AG09309 (cell line): Measurements from ENCODE around the gene AHSG.

Experiments
- DNase-seq: peaks from one replicate; pipeline ENCODE4 v3.0.0-alpha.2; 2010; ENCODE audit warnings: low read depth
- H3K4me3 ChIP-seq: 2 replicates; pipeline ENCODE4 v1.5.1; 2011; ENCODE audit warnings: mild to moderate bottlenecking, low read depth, low read length, moderate library complexity; ENCODE audit not compliant: control insufficient read depth
- CTCF ChIP-seq: IDR thresholded peaks from 2 replicates; pipeline ENCODE4 v1.5.1; 2011; ENCODE audit warnings: mild to moderate bottlenecking, low read depth, low read length, inconsistent platforms; ENCODE audit not compliant: insufficient read depth, control insufficient read depth; ENCODE audit errors: missing control alignments

AHSG gene

DNA sequence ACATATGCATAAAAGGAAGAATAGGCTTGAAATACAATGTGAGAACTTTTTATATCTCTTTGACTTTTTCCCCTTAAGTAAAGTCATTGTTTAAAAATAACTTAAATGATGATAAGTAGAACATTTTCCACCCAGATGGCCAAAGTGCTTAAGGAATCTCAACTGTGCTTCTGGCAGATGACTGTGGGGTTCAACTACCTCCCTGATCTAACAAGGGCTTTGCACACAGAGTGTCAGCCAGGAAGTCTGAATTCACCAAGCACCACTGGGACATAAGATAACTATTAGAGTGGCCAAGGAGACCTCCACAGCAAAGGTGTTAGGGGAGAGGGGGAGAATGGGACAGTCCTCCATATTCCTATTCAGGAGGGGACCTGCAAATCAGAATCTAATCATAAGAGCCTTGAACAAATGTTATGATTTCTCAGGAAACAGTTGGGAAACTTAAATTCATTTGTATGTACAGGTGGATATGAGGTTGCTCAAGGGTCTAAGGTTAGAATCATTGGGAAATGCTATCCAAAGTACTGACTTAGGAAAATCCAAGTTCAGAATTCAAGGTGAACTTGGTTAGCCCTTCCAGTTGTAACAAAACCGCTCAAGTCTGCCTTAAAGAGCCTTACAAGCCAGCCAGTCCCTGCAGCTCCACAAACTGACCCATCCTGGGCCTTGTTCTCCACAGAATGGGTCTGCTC, 27.1 kb downstream of the AHSG start, which contains the start of gene FETUB:
Gene FETUB, plus strand, starts transcription at position 622 of the 695 bp plus-strand sequence. Its CDS starts 62 bp downstream, at position 684.
- H3K4me3 ChIP-seq: no peak within 1 kb of the TSS
- no peak for DNase-seq

GRCh38 chr3:186640473-186640818, 27.6 kb downstream of the AHSG start:
- H3K4me3 ChIP-seq: no peak overlapping the region
- no peak for DNase-seq
- no peak for TF ChIP-seq CTCF

More for the DNA sequence above, 27.1 kb downstream of the AHSG start, which contains the start of gene FETUB:
- no peak for TF ChIP-seq CTCF

DNA sequence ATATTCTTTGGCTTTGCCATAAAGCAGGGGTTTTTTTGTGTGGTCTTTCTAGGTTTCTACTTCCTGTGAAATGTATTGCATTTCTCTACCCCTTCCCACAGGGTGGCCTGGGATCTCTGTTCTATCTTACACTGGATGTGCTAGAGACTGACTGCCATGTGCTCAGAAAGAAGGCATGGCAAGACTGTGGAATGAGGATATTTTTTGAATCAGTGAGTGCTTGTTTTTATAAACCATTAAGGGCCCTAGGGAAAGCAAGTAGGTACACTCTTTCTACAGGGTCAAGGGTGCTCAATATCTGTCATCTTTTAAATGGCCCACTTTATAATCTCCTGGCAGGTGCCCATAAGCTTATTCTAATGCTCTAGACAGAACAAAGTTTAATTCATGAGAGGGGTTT, 28.1 kb downstream of the AHSG start:
- no peak for TF ChIP-seq CTCF
- DNase-seq: no peak
- no peak overlapping the region for H3K4me3 ChIP-seq

DNA sequence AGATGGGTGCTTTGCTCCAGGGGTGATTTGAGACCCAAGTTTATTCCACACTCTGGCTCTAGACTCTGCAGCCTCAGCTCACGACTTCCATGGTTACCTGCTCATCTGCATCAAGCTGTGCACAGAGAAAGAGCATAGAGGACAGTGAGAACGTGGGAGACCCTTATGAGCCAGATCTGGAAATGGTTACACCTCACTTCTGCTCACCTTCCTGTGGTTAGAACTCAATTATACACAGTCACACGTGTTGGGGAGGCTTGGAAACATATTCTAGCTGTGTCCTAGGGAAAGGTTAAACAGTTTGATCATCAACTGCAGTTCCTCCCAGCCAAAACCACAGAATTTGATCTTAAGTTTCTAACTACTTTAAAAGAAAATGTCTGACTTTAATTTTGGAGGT, 29.2 kb downstream of the AHSG start:
- no peak overlapping the region for H3K4me3 ChIP-seq
- no peak for TF ChIP-seq CTCF
- no peak for DNase-seq

- no peak for TF ChIP-seq CTCF
- H3K4me3 ChIP-seq: no peak overlapping the region
- DNase-seq: no peak
Measured at GRCh38 chr3:186643493-186643892, 30.6 kb downstream of the AHSG start.

DNA sequence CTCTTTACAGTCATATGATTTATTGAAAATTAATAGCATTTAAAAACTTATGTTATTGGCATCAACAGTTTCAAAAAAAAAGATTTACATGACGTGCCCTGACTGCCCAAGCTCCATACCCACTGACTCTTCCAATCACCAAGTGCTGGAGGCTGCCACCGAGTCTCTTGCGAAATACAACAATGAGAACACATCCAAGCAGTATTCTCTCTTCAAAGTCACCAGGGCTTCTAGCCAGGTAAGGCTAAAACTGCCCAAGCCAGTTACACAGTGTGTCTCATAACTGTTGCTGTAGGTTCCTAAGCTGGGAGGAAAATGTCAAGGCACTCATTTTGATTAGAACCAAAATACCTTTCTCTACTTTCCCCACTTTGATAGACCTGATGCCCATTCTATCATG, 31.8 kb downstream of the AHSG start:
- TF ChIP-seq CTCF: no peak
- no peak overlapping the region for H3K4me3 ChIP-seq
- no peak for DNase-seq
